Stimulated activated CD4-positive, alpha-beta T cell treated with anti-CD3 and anti-CD28 coated beads, TNF-alpha, amount 100 ng/mL, for 48 hours (primary cell): ENCODE measurements around the gene IGFN1.
A peak's percentile ranks its signal among the peaks of the same experiment; 100 is the strongest.
"Not testable (repeated sequence)": the region's sequence is repeated elsewhere in the genome, so short reads cannot be mapped to it uniquely, and the experiment has no call there.

Experiments
- DNase-seq, 3 donors: peaks; one replicate each; pipeline ENCODE4 v3.0.0-alpha.2; 2020; ENCODE audit warnings: low read depth in 3 of 3

IGFN1 gene

DNA sequence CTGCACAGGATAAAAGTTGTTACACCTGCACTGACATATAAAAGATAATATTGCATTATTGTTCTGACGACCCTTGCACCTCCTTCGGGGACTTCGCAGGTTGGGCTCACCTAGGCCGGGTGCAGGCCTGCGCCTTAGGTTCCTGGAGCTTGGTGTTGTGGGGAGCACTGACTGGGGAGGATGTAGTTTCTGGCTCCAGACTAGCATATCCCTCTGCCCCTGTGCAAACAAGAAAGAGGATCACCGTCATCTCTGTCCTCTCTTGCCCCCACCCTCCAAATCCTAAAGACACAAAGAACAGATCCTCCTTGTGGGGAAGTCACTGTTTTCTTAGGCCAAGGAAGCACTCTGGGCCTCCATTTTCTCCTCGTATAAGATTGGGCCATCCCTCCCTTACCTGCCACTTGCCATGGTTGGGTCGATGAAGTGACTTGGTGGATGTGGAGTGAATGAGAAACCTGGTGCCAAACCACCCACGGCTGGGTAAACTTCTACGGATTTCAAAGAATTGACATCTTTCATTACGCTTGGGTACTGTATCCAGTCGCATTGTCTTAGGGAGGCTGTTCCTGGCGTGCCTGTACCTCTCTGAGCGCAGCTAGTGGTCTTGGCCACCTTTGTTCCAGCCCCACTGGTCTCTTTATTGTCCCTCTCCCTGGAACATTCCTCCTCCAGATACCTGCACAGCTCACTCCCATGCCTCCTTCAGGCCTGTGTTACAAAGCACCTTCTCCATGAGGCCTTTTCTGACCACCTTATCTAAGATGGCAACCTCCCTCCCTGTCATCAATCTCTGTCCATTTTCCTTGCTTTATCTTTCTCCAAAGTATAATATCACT, 58.3 kb downstream of the IGFN1 start:
- DNase-seq, result no peak

DNA sequence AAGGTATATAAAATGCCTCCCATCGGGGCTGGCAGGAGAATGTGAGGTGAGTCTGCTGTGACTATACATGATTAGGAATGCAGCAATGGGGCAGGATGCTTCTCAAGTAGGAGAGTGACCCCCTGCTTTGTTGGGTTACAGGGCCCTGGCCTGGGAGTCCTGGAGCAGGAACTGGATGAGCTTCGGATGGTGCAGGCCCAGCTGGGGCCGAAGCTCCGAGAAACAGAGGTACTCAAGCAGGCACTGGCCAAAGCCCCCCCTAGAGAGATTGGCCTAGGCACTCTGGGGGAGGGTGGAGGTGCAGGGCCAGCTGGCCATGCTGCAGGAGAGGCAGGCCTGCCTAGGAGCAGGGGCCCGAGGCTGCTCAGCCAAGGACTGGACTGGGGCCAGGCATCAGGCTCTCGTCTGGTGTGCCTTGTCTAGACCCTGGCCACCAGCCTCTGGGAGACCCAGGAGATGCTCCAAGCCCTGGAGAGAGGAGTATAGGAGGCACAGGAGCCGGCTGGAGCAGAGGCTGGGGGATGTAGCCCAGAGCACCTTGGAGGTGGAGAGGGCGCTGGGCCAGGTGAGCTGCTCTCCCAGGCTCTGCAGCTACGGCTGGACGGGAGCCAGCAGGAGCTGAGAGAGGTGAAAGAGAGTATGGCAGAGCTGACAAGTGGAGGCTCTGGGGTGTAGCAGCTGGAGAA, 59.8 kb downstream of the IGFN1 start:
- DNase-seq, result no peak

DNA sequence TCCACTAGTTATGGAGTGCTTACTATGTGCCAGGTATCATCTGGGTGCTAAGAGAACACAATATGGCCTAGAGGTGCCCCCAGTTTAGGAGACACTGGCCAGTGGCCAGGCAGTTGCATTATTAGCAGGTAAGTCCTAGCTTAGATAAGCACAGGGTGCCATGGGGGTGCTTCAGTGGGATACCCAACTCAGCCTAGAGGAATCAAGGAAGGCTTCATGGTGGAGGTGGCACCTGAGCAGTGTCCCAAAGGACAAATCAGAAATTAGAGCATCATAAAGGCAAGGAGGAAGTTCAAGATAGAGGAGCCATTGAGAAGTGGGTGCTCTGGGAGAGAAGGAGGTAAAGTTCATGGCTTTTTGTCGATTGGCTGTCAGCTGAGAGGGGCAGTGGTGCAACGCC, 60.8 kb downstream of the IGFN1 start:
- DNase-seq, result no peak

DNA sequence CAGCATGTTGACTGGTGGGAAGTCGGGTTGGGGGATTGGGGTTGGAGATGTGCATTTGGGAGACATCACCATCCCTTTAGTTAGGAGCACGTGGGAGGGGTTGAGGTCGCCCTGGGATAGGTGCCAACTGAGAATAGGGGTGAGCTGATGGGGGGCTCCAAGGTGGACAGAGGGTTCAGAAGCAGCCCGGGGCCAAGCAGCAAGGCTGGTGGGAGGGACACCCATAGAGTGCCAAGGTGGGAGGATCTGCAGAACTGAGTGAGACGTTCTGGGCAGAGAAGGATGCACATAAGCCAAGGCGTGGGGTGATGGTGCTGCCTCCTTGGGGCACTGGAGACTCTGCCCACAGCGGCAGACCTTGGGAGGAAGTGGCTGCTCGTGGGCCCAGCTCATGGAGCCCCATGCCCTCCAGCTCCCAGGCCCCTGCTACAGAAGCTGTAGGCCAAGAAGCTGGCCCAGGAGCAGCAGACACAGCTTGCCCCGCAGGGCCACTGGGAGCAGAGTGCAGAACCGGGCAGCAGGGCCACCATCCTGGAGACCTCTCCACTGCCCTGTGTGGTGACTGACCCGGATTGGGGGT, 61.3 kb downstream of the IGFN1 start:
- DNase-seq, result no peak

DNA sequence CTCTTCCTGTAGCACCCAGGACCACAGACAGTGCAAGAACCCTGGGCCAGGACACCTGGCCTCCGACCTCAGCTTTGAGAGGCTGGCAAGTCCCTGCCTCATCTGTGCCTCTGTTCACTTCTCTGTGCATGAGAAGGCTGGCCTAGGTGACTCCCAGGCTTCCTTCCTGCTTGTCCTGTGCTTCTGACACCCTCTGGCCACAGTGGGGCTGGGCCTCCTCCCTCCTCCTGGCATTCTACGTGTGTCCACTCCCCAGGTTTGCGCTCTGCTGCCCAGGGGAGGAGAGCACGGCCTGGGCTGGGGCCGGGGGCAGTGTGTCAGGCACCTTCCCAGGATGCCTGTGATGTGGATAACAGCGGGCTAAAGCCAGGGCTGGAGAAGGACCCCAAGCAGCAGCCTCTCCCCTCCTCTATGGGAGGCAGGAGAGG, 62.3 kb downstream of the IGFN1 start:
- DNase-seq, result no peak

GRCh38 chr1:201253411-201253810, 62.8 kb downstream of the IGFN1 start:
- DNase-seq, result no peak

DNA sequence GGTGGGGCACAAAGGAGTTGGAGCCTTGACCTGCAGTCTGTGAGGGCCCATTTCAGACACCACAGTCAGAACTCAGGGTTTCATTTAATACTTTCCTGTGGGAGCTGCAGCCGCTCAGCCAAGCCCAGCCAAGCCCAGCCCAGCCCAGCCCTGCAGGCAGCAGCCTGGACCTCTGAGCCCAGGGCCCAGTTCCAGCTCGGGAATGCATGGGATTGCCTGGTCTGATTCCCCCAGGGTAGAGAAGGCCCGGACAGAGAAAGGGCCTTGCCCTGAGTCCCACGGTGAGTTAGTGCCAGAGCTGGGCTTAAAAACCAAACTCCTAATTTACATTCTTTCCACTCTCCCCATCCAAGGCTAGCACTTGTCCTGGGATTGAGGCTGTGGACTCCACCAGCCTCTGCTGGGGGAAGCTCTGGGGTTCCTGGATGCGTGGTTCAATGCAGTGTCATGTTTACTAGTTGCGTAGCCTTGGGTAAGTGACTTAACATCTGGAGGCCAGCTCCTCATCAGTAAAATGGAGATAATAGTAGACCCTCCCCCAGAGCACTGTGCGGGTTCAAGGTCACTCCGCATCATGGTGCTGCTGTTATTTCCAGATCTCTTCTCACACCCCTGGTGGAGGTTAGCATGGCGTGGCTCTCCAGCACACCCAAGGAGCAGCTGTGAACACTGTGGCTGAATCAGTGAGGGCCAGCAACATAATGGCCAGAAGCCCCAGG, 63.4 kb downstream of the IGFN1 start:
- DNase-seq, result no peak

DNA sequence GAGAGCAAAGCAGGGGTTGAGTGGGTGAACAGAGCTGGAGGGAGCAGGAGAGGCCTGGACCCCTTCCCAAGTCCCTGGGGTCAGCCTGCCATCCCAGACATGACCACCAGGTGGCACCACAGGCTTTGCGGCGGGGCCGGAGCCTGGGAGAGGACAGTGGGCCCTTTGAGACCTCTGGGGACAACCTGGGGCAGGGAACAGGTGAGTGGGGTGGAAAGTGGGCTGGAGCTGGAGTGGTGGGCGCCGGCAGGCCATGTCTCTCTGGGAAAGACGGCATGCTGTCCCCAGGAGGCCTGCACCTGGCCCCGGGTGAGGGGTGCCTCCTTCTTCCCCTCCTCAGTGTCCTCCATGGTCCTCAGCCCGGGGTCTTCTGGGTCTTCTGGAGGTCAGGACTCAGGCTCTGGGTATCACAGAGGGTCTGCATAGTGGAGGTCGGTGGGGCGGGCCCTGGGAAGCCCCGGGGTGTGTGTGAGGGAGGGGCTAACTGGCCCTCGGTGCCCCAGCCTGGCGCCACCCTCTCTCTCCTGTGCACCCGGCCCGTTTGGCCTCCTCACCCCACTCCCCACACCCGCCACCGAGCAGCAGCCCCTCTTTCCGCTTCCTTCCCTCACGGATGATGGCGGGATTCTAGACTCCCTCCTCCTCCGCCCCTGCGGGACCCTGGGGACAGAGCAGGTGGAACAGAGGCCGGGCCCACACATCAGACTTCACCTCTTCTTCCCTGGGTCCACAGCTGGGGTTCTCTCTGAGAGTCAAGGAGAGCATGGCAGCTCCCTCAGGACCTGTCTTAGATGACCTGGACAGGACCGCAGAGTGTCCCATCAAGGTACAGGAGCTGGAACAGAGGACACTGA, 64.2 kb downstream of the IGFN1 start:
- peak; percentile 33 to 48 (median 47) for DNase-seq

GRCh38 chr1:201255479-201256362, 65.1 kb downstream of the IGFN1 start:
- no peak for DNase-seq

DNA sequence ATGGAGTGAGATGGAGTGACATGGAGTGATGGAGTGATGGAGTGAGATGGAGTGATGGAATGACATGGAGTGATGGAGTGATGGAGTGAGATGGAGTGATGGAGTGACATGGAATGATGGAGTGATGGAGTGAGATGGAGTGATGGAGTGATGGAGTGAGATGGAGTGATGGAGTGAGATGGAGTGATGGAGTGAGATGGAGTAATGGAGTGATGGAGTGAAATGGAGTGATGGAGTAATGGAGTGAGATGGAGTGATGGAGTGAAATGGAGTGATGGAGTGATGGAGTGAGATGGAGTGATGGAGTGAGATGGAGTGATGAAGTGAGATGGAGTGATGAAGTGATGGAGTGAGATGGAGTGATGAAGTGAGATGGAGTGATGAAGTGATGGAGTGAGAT, 67.5 kb downstream of the IGFN1 start:
- DNase-seq, result not testable (repeated sequence)

DNA sequence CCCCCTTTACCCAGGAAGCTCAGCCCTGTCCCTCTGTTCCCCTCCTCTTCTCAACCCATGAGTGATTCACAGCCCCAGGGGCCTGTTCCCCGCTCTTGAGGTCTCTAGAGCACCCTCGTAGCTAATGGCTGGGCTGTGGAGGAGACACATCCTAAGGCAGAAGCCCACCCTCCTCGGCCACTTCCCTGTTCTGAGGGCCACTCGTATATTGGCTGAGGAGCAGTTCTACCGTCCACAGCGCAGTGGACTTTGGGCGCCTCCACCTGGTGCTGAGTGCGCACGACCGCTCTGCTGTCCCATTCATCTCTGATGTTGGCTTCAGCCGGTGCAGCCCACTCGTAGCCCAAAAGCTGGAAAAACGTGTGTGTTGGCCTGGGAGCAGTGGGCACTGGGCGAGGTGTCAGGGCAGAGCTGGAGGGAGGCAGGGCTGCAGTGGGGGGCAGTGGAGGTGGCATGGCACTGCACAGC, 68.2 kb downstream of the IGFN1 start:
- no peak for DNase-seq

DNA sequence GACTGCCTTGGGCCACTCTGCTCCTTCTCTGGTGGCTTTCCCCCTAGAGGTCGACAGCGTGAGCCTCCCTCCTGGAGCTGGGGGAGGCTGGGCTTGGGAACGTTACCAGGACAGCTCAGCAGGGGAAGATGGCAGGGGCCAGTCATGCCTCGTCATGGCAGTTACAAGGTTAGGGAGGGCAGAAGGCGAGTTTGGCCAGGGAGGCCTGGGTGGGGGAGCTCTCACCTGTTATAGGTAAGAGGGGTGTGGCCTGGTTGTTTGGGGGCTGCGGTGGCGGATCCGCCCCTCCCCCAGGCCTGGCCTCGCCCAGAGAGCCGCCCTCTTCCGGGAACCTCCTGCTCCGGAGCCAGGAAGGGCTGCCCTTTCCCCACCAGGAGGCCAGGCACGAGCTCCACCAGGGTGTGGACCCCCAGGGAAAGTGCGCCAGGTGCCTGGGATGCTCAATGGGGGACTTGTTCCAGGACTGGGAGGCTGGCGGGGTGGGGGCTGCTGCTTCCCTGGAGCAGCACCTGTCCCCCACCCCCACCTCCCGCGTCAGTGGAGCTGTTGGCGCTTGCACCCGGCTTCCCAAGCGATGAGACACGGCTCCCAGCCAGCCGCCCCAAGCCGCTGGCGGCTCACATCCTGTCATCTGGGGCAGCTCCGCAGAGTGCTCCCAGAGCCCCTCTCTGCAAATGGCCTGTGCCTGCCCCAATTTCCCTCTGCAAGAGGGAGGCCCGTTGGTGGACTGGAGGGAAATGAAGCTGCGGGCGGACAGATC, 69.0 kb downstream of the IGFN1 start:
- no peak for DNase-seq

- DNase-seq, result no peak
These were observed 69.6 kb downstream of the IGFN1 start for GRCh38 chr1:201260236-201260590.

DNA sequence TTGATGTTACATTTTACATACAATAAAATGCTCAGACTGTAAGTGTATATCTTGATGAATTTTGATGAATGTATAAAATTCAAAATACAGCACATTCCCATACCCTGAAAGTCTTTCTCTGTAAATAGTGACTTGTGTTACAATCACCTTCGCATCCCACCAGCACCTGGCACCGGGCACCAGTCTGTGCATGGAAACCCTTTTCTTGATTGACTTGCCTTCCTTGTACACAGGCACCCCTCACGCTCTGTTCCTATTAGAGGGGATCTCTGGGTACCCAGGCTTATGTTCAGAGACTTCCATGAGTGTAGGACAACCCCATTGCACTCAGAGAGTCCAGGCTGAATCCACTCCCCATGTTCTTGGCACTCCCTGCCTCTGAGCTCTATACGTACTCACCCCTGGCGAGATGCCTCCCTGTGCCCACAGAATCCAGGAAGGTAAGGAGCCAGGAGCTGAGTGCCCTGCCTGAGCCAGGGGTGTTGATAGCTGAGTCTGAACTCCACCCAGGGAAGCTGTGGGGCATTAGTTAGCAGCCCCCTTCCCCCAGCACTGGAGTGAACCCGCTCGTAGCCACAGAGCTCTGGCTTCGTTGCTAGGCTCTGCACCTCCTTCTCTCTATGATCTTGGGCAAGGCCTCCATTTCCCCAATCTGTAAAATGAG, 70.2 kb downstream of the IGFN1 start:
- DNase-seq, result no peak

DNA sequence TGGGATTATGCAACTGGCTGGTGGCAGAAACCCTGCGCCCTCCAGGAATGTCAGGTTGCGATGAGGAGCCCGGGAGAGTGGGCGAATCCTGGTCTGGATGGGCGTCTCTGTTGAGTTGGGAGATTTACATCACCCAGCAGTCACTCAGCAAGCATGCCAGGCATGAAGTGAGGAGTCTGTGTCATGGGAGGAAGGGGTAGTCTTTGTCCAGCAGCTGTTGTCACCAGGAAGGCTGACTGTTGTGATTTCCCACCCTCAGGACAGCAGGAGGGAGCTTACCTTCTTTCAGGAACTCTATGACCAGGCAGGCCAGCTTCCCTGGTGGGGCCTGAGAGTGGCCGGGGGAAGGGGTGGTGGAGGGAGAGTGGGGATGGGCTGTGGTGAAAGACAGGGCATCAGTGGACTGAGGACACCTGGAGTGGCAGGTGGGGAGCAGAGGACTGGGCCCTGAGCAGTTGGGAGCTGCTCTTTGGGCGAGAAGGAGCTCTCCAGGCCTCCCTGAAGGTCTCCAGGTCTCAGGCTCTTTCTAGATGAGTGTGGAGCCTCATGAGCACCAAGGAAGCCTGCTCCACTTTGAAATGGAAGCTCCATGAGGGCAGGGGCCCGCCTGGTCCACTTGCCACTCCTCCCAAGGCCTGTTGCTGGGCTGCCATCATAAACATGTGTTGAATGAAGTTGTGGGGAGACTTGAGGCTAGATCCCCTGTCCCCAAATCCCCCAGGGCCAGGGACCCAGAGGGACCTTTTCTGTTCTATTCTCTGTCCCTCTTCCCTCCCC, 71.3 kb downstream of the IGFN1 start:
- DNase-seq, result no peak

GRCh38 chr1:201262963-201263608, 72.5 kb downstream of the IGFN1 start:
- DNase-seq, result no peak

- no peak for DNase-seq
These were observed 73.4 kb downstream of the IGFN1 start for GRCh38 chr1:201264072-201264471.

GRCh38 chr1:201264554-201264953, 73.9 kb downstream of the IGFN1 start:
- DNase-seq, result no peak
